Upper lobe of left lung (tissue), 4 donors: ENCODE results near the gene PACSIN1.

Experiments
- POLR2A ChIP-seq, 4 donors: fragments of 450-650 bp; IDR thresholded peaks; one replicate each; pipeline ENCODE4 v1.5.1; 2016 to 2017; ENCODE audit warnings: antibody characterized with exemption in 4 of 4, mild to moderate bottlenecking in 2 of 4
- POLR2AphosphoS5 ChIP-seq, 2 donors: sonication (generic); formaldehyde crosslinking; IDR thresholded peaks; one replicate each; pipeline ENCODE4 v1.5.1; 2017; ENCODE audit warnings: antibody characterized with exemption in 2 of 2

DNA sequence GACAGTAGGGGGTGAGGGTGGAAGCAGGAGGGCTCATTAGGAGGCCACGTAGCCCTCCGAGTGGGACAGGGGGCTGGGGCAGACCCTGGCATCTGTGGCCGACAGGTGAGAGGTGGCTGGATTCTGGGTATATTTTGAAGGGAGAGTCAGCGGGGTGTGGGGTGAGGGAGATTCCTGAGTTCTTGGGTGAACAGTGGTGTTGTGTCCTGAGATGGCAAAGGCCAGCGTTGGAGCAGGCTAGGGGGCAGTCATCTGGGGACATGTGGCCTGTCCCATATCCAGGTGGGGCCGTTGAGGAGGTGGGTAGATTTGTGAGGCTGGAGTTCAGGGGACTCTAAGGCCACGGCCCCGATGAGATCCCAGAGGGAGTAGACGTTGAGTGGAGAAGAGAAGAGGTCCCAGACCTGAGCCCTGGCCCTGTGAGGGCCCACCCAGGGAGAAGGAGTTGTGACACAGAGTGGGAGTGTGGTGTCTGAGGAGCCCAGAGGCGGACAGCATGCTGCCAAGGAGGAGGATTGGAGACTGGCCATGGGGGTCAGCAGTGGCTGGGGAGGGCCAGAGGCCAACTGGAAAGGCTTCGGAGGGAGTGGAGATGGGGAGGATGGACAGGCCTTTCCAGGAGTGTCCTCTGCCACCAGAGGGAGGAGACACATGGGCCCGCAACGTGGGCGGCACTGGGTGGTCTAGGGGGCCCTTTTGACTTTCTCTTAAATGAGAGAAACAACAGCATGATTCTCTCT lies 19.6 kb downstream of the PACSIN1 start:
- no peak for TF ChIP-seq POLR2A (IDR thresholded peaks at IDR 0.05)
- no peak for TF ChIP-seq POLR2AphosphoS5 (IDR thresholded peaks at IDR 0.05)
